HL-60 (cell line): Measurements from ENCODE around the gene TBXAS1.

Source experiments
- DNase-seq, 2 experiments: peaks; one replicate each; pipeline ENCODE4 v3.0.0-alpha.2; 2010 to 2020; ENCODE audit warnings: low read depth in 1 of 2, low spot score in 1 of 2
- H3K27ac ChIP-seq: fragments of 250-450 bp; sonication (Bioruptor Pico); replicated peaks from 2 replicates; pipeline ENCODE4 v1.5.1; 2020; ENCODE audit warnings: mild to moderate bottlenecking, moderate library complexity
- H3K27me3 ChIP-seq: fragments of 250-450 bp; sonication (Bioruptor Pico); 2 replicates; pipeline ENCODE4 v1.5.1; 2021; ENCODE audit warnings: mild to moderate bottlenecking, moderate library complexity; ENCODE audit not compliant: insufficient read depth, poor library complexity, severe bottlenecking
- H3K4me3 ChIP-seq: replicated peaks from 2 replicates; pipeline ENCODE4 v1.5.1; 2011; ENCODE audit warnings: mild to moderate bottlenecking, control low read depth, low read length; ENCODE audit not compliant: insufficient read depth
- CTCF ChIP-seq: IDR thresholded peaks from one replicate; pipeline ENCODE4 v1.5.1; 2011; ENCODE audit warnings: low read length, control low read depth, inconsistent platforms; ENCODE audit not compliant: insufficient read depth
- GABPA ChIP-seq: IDR thresholded peaks from 2 replicates; pipeline ENCODE4 v1.6.1; 2012; ENCODE audit warnings: low read depth
- POLR2AphosphoS5 ChIP-seq: IDR thresholded peaks from 2 replicates; pipeline ENCODE4 v1.6.1; 2012; ENCODE audit warnings: low read depth
- REST ChIP-seq: IDR thresholded peaks from 2 replicates; pipeline ENCODE4 v1.6.1; 2012; ENCODE audit warnings: low read depth; ENCODE audit not compliant: insufficient replicate concordance
- SPI1 ChIP-seq: IDR thresholded peaks from 2 replicates; pipeline ENCODE4 v1.6.1; 2012; ENCODE audit warnings: low read depth, mild to moderate bottlenecking, borderline replicate concordance

Gene TBXAS1

GRCh38 chr7:139936760-139937310 lies 107.8 kb downstream of the TBXAS1 start:
- Histone ChIP-seq H3K4me3 (no peak overlapping the region), H3K27me3 (no peaks in the 10 kb centered on the region), H3K27ac (peak overlapping the region; percentile 20; the same call in 1 of the 2 replicates)
- TF ChIP-seq GABPA (no peak), SPI1 (no peak), REST (no peak), CTCF (no peak), POLR2AphosphoS5 (no peak)
- DNase-seq: peak; percentile 25 to 82

DNA sequence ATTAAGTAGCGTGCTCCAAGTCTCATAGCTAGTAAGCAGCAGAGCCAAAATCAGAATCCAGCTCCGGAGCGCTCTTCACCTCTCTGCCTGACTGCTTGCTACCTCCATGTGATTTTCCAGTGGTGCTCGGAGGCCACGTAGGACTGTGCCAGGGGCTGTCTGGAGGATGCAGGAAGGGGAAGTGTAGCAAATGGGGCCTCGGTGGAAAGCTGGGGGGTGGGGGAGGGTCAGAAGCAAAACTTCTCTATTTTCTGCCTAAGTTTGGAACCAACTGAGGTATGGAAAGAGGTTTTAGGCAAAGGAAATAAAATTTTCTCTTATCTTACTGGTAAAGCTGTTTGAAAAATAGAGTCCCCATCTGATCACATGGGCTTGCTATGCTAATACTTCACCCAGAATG lies 108.7 kb downstream of the TBXAS1 start:
- TF ChIP-seq REST (peak; percentile 32), SPI1 (peak; percentile 95), GABPA (no peak), POLR2AphosphoS5 (peak; percentile 67), CTCF (no peak)
- peak; percentile 39 to 83 for DNase-seq
- no peaks in the 10 kb centered on the region for H3K27me3 ChIP-seq
- H3K27ac ChIP-seq: peak overlapping the region; percentile 22
- no peak overlapping the region for H3K4me3 ChIP-seq

GRCh38 chr7:139940866-139941265 lies 111.8 kb downstream of the TBXAS1 start:
- Histone ChIP-seq H3K27ac (no peak overlapping the region), H3K27me3 (no peaks in the 10 kb centered on the region), H3K4me3 (no peak overlapping the region)
- no peak for TF ChIP-seq SPI1
- TF ChIP-seq CTCF: no peak
- no peak for TF ChIP-seq POLR2AphosphoS5
- TF ChIP-seq GABPA: no peak
- TF ChIP-seq REST: no peak
- no peak for DNase-seq
